Measurements from ENCODE around the gene CTBP1.
A peak's percentile ranks its signal among the peaks of the same experiment; 100 is the strongest.

CTBP1 gene

DNA sequence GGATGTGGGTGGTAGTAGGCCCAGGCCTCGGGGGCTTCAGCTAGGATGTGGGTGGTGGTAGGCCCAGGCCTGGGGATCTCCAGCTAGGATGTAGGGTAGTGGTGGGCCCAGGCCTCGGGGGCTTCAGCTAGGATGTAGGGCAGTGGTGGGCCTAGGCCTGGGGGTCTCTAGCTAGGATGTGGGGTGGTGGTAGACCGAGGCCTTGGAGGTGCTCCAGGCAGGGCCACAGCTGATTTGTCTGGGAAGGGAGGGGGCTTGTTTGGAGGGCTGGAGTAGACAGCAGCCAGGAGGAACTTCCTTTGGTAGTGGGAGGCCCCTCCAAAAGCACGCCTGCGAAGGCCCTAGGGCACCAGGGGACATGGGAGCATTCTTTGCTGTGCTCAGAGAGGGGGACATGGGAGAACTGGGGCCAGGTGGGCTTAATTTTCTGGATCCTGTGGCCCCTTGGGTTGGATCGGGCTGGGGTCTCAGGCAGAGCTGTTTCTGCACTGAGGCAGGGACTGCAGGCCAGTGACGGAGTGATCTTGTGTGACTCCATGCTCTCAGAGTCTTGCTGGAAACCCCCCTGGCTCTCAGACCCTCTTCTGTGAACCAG, 73.2 kb downstream of the CTBP1 start:
- DNase-seq (ENCODE audit: low read depth in 2 of 2): no peak

DNA sequence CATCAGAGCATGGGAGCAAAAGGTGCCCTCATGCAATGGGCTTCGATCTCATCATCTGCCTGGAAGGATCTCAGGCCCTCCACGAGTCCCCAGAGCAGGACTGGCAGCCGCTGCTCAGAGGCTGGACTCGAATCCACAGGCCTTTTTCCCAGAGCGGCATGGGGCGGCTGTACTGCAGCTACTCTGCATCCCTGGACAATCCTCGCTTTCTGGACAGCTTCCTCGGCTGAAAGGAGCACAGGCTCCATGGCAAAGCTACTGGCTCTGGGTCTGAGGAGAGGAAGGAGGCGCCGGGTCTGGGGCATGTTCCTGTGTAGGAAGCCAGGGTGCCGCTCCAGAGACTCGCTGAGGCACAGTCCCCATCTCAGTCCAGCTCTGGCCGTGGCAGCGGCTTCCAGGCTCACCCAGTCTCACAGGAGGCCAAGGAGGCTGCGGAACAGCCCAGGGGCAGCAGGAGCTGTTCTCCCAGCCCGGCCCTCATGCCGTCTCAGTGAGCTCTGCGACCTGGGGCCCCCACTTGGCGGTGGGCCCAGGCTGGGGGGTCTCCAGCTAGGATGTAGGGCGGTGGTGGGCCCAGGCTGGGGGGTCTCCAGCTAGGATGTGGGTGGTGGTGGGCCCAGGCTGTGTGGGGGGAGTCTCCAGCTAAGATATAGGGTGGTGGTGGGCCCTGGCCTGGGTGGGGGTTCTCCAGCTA, 73.8 kb downstream of the CTBP1 start:
- DNase-seq (ENCODE audit: low read depth in 2 of 2): no peak

DNA sequence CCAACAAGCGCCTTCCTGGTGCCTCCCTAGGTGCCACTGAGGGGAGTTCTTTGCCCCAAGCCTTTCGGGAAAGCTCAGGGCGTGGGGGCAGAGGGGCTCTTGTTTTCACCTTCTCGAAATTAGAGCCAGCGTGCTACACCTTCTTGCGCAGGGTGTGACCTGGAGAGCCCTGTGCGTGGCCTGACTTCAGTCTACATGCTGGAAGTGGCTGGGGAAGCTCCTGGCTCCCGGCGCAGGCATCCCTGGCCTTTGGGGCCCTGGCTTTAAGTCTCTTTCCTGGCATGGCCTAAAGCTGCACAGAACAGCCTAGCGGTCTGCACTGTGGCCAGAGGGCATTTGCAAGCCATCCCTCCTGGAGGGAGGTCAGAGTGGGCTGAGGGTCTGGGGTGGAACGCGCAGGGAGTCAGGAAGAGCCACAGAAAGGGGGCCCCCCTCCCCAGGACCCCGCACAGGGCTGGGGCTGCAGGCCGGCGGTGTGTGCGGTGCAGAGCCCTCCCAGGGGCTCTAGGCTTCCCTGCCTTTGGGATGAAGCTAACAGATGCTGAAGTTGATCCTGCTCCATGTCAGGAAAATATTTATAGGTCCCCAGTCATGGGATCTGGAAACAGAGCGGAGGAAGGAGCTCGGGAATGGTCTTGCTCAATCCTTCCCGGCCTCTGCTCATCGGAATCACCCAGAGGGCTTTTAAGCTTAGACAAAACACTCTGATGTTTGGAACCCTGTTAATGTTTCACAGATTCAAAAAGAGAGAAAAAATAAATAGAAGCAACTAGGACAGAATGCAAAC, 75.8 kb downstream of the CTBP1 start:
- DNase-seq (ENCODE audit: low read depth in 2 of 2): no peak

GRCh38 chr4:1172228-1172851, 76.6 kb downstream of the CTBP1 start, which contains the start of gene SPON2:
Gene SPON2 (minus strand): TSS chr4:1172583.
- no peak for DNase-seq (ENCODE audit: low read depth in 2 of 2)

DNA sequence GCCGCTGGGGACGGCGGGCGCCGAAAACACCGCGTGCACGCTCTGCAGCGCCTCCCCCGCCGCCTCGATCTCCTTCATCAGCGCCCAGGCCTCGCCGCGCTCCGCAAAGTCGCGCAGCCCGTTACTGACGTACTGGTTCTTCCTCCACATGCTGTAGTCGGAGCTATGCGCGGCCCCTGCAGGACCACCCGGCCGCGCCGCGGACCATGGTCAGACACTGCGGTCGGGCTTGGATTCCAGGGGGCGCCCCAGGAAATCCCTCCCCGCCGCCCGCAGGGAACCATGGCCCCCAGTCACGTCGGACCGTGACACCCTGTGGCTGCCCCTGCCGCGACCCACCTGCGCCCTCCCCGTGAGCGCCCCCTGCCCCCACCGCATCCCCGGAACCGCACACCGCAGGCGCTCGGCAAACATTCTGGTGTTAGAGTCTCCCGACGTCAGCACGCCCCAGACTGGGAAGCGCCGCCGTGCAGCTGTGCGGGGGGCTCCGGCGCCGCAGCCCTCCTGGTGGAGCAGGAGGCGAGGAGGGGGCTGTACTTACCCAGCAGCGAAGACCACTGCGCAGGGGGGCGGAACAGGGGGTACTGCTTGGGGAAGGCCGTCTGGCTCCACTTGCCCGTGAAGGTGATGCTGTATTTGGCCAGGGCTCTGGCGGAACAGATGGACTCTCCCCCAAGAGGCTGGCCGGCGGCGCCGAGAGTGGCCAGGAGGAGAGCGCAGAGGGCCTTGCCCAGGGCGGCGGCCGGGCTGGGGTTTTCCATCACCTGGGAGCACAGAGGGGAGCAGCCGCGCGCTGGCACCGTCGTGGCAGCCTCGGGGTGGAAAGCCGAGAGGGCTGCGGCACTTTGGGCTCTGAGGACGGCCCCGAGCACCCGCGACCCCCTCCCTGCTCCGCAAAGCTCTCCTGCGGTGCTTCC, 77.4 kb downstream of the CTBP1 start:
- no peak for DNase-seq (ENCODE audit: low read depth in 2 of 2)

- DNase-seq (ENCODE audit: low read depth in 2 of 2): no peak
Observed at GRCh38 chr4:1170976-1171310, 78.0 kb downstream of the CTBP1 start.

DNA sequence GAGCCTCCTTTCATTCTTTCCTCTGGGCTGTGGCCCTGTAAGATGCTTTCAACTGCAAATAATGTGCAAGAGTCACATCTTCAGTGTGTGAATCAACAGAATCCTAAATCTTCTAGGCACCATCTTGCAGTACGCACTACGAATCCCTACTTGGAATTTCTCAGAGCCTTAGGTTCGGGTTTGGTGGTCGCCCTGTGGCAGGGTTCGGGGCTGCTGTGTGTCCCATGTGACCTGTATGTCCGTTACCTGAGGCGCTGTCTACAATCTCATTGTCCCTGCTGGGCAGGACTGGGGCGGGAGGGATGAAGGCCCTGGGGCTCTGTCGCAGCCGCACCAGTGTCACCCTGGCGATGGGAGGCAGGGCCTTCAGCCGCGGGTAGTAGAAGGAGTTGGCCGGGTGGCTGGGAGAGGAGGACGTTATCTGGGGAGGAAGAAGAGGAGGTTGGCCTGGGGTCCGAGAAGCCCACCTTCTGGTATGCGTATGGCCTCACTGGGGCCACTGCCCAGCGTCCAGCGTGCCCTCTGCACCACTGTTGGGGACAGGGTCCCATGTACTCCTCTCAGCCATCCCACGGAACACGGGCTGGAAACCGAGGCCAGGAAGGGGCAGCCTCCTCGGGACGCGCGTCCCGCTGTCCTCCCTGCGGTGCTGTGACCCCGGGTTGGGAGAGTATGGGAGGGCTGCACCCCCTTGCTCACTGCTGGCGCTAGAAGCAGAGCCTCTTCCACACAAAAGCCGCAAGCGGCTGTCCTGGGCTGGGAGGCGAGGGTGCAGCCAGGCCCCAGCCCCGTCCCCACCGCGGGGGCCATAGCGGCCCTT, 78.6 kb downstream of the CTBP1 start:
- DNase-seq (ENCODE audit: low read depth in 2 of 2): no peak

GRCh38 chr4:1169691-1170096, 79.2 kb downstream of the CTBP1 start:
- no peak for DNase-seq (ENCODE audit: low read depth in 2 of 2)

DNA sequence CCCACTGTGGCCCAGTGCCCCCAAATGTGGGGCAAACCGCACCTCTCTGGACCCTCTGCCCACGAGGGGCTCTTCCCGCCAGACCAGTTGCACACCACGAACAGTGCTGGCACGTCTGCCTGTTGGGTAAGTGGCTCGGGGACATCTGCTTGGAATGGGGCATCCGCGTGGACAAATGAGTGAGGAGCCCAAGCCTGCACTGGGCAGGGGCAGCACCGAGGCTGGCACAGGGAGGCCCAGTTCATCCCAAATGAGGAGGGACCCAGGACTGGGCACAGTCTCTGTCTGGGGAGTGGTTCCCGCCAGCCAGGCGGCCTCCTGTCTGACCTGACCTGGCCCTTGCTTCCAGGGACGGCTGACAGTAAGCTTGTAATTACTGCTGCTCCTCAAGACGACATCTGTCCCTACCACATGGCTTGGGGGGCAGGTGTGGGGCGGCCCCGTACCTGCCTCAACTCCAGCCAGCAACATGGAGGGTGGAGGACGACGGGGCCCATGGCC, 79.7 kb downstream of the CTBP1 start:
- DNase-seq (ENCODE audit: low read depth in 2 of 2): no peak

GRCh38 chr4:1168191-1169101, 80.5 kb downstream of the CTBP1 start:
- no peak for DNase-seq (ENCODE audit: low read depth in 2 of 2)

GRCh38 chr4:1167244-1167949, 81.5 kb downstream of the CTBP1 start:
- DNase-seq (ENCODE audit: low read depth in 2 of 2): peak; percentile 75 to 78

- no peak for DNase-seq (ENCODE audit: low read depth in 2 of 2)
Observed at GRCh38 chr4:1166509-1167243, 82.3 kb downstream of the CTBP1 start.

DNA sequence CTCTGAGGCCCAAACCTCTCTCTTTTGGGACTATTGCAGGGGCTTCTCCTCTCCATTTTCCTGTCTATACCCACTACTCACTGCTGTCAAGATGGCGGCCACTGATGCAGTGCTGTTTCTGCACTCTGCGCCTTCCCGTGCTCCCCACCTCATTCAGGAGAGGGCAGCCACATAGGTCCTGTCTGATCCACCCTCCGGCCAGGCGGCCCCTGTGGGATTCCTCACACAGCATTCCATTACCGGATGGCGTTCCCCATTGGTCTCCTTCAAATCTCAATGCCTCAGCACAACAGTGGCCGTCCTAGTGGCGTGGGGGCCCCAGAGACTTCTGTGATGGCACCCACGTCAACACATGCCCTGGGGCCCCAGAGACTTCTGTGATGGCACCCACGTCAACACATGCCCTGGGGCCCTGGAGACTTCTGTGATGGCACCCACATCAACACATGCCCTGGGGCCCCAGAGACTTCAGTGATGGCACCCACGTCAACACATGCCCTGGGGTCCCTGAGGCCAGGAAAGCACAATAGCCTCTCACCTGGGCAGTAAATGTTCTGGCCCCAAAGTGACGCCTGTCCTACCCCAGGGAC, 83.9 kb downstream of the CTBP1 start:
- DNase-seq (ENCODE audit: low read depth in 2 of 2): no peak

GRCh38 chr4:1164444-1164843, 84.5 kb downstream of the CTBP1 start:
- no peak for DNase-seq (ENCODE audit: low read depth in 2 of 2)

DNA sequence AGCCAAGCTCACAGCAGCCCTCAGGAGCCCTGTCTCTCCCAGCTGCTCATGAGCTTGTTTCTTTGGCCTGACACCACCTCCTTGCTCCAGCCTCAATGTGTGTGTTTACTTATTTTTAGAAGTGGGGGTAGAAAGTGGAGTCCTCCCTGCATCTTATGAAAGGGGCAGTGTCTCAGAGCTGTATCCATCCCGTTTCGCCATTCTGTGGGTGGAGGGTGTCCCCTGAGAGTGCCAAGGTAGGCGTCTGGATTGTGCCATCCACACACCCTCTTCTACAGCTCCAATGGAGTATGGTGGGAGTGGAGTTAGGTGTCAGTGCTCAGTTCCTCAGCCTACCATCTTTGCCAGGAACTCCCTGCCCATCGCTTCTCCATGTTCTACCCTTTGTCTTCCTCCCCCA, 84.9 kb downstream of the CTBP1 start:
- no peak for DNase-seq (ENCODE audit: low read depth in 2 of 2)

All from stimulated activated CD8-positive, alpha-beta memory T cell treated with anti-CD3 and anti-CD28 coated beads, Interleukin-15, amount 100 ng/mL, for 4 hours (primary cell).